HG03520 (cell line): ENCODE results near the gene CACNA2D1.
"Not testable (repeated sequence)": the region's sequence is repeated elsewhere in the genome, so short reads cannot be mapped to it uniquely, and the experiment has no call there.

Experiments used
- ATAC-seq: cut with Tn5 transposase; IDR thresholded peaks from one replicate; pipeline ENCODE4 v1.9.1; 2021; ENCODE audit warnings: mild to moderate bottlenecking, moderate library complexity; ENCODE audit not compliant: unreplicated experiment

CACNA2D1 gene

DNA sequence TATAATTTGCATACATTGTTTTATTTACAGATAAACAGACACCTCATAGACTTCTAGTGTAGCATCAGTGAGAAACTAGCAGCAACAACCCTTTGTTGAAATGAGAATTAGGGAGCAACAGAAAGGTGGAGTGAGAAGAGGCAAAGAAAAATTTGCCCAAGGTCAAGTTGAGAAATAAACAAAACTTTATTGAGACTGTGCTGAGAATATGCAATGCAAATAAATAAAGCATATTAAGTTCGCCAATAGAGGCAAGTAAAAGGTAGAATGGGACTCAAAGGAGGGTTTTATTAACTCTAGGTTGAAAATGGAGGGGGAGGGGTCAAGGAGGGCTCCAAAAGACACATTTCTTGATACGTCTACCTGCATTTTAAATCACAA, 49.7 kb downstream of the CACNA2D1 start:
- no peak for ATAC-seq

DNA sequence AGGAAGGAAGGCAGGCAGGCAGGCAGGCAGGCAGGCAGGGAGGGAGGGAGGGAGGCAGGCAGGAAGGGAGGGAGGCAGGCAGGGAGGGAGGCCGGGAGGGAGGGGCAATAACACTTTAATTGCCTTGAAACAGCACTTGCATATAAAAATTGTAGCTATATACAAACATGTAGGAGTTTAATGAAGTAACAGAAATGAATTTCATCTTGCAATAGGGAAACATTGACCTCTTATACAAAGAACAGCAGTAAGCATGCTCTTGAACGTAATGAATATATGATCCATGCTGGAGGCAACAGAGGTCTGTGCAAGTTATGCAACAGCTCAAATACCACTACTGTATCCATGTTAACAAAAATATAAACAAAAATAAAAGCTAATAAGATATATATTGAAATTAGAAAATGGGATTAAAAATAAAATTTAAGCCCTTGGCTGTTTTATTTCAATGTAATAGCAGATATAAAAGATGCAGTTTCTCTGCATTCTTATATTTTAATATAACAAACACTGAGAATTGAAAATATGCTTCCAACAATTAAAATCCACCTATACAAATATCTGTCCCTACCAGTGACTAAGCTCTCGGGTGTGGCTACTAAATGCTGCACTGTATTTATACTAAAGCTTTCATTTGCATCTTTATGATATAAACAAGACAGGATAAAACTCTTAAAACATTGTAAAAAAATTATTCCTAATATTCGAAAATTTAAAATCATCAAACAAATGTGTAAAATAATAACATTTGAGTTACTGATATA, 50.3 kb downstream of the CACNA2D1 start:
- no peak for ATAC-seq

DNA sequence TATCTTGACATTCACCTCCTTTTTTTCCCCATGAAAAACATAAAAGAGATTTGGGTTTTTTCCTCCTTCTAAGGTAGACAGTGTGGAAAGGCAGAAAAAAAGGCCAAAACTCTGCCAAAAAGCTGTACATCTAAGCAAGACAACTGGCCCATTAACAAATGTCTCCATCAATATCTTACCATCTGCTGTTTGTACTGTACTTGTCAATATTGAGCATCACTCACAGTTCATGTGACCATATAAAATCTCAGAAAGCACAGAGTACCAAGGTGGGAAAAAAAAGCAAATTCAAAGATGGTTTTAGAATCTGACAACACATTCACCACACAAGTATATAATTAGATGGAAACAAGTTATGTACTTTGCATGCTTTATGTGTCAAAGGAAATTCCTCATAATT, 52.6 kb downstream of the CACNA2D1 start:
- no peak for ATAC-seq

DNA sequence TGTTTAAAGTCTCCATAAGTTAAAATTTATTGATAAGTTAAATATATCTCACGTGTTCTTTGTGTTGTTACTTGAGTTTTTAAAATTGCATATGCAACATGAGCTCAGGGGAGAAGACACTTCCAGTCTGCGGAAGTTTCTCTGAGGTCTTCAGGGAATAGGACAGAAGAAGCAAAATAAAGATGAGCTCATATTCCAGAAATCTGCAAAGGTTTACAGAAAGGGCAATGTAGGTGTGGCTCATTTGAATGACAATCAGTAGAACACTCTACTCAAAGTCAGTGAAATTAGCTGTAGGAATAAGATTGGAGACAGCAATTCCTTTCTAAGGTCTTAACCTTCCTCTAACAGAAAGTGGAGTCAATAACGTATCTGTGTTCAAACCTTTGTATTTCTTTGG, 53.7 kb downstream of the CACNA2D1 start:
- ATAC-seq, result no peak

DNA sequence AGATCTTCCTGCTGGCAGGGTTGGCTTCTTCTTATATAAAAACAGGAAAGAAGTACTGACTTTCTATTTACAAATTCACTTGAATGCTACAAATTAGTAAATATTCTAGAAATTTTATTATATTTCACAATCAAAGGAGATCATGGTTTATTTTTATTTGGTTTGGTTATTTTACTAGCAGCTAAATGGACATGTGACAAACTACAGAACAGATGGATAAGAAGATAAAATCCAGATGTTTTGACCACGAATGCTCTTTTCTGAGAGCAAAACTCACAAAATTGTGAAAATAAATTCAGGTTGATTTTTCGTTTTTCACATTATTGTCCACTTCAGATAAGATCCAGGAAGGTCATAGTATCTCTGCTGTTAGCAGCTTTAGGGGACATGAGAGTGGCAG, 55.4 kb downstream of the CACNA2D1 start:
- ATAC-seq, result no peak

DNA sequence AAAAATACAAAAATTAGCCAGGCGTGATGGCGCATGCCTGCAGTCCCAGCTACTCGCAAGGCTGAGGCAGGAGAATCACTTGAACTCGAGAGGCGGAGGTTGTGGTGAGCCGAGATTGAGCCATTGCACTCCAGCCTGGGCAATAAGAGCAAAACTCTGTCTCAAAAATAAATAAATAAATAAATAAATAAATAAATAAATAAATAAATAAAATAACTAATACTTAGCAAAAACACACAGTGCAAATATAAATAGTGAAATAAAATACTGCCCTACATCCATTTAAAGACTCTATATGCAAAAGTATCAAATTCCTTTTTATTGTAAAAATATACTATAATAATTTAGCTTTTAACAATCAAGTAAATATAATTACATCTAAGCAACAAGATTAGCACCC, 57.0 kb downstream of the CACNA2D1 start:
- ATAC-seq, result not testable (repeated sequence)

DNA sequence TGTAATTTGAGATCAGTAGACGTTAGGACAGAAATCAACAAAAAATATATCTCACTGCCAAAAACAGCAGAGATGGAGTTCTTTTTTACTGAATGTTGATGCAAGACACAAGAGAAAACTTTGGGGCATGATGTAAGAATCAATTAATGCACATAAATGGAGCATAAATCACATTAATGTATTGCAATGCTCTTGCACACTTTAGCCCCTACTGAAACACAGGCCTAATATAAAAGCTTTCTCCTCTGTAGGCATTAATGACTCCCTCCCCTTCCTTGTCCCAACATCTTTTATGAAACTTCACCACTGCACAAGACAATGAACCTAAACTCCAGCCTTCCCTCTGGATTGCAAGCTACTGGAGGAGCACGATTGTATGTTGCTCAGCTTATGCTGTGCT, 58.8 kb downstream of the CACNA2D1 start:
- no peak for ATAC-seq

DNA sequence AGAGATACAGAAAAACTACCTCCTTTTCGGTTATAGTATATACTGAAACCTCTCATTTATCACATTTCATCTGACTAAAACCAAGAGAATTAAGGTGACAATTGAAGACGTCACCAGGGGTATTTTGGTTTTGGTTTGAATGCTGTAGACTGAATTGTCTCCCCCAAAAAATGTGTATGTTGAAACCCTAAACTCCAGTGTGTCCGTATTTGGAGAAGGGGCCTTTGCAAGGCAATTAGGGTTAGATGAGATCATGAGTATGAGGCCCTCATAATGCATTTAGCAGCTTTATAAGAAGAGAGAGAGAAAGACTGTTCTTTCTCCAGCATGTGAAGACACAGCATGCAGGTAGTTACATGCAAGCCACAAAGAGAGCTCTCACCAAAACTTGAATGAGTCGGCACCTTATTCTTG, 59.5 kb downstream of the CACNA2D1 start:
- no peak for ATAC-seq

DNA sequence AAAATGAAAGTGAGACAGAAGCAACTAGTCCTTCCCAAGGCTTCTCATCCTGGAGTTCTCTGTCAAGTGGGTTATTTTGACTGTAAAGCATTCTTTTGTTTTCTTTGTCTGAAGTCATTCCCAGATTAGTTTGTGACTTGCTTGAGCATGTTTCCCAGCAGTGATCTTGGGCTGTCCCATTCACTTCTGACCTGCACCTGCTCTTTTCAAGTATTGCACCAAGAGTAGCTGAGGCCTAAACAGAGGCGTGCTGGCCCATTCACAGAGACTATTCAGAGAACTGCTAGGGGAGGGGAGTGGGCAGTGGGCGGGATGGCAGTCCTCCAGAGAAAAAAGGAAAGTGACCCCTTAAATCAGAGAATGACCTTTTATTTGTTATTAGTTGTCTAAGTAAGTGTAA, 61.3 kb downstream of the CACNA2D1 start:
- ATAC-seq, result no peak

DNA sequence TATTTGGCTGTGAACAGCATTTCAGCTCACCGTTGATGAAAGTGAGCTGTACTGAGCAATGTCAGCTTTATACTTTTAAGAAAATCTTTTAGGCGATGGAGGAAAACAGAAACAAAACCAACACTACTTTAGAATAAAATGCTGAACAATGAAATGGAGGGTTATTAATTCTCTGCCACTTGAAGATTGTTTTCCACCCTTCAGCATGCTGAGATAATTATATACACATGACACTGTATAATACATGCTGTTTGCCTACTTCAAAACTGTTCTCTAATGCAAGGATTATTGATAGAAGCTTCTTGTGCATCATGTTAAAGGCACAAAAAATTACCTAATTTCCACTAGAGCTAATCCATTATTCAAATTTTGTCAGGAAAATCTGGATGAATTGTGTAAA, 66.8 kb downstream of the CACNA2D1 start:
- no peak for ATAC-seq

DNA sequence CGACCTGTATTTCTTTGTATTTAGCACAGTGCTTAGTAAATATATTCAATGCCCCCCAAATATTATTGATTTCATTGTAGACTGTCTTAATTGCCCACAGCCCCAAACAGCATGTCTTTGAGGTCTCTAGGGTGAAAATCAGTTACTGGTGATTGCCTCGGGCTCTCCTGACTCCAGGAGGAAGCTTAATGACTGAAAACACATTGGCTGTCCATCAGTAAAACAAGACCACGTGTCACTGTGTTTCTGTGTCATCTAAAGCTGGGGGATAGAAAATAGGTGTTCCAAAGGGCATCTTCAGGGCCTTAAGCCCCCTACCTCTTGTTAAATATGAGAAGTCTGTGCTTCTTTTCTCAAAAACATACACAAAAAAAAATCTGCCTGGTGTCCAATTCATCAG, 67.9 kb downstream of the CACNA2D1 start:
- no peak for ATAC-seq

DNA sequence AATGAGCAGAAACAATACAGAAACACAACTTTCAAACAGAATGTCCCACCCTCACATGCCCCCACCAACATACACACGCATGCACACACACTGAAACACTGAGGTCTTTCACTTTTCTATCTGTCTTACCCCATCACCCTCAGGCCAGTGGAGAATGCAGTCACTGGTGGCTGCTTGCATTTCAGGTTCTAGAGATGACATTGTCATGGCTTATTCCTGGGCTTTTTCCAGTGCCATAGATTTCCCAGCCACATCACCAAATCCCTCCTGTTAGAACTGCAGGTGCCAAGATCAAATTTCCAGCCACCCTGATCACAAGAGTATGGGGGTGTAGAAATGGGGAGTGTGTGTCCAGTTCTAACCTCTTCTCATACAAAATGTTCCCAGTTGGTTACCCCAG, 68.4 kb downstream of the CACNA2D1 start:
- ATAC-seq, result no peak

DNA sequence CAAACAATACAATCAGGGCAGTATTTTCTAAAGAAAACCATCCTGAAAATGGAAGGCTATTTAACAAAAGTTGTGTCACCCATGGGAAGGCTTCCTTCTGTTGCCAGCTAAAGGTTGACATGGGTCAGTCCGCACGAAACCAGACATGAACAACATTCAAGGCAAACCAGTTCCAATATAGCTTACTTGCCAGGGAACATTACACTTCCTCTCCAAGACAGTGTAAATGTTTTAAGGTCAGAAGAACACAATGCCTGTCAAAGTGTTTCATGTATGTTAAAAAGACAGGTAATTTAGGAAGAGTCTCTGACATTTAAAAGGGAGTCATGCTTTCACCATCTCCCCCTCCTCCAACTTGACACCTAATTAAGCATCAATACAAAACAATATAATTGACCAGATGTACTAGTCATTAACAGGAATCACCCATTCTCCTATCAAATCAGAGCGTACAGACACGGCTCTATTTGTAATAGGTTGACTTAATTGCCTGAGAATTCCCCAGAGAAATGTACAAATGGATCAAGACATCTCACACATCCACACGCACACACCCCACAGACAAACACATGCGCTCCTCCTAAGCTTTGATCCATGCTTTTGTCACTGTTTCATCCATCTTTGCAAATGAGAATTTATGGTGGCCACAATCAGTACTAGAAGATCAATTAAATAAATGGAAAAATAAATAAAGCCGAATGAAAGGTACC, 69.5 kb downstream of the CACNA2D1 start:
- no peak for ATAC-seq

DNA sequence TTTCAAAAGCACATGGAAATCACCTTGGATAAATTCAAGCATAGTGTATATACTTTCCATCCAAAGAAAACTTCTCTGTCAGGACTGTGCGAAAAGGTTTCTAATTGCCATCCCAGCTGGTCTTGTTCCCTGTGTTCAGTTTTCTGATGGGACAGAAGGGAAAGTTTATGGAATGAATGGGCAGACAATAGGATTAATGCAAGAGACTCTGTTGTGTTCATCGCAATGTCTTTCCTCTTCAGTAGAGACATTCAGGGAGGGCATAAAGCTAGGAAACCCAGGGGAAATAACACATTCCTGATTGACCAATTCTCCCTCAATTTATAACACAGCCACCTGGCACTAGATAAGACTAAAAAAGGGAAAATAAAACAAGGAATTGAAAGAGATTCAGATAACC, 78.9 kb downstream of the CACNA2D1 start:
- no peak for ATAC-seq

DNA sequence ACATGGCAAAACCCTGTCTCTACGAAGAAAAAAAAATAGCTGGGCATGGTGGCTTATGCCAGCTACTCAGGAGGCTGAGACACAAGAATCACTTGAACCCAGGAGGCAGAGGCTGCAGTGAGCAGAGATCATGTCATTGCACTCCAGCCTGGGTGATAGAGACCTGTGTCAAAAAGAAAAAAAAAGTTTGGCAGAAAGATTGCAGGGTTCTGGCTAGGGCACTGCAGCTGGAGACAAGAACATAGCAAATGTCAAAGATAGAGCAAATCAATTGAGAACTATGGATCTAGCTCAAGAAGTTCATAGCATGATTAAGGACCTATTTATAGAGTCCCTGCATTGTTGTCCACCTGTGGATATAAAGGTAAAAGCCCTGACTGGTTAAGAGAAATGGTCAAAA, 79.5 kb downstream of the CACNA2D1 start:
- ATAC-seq, result no peak

DNA sequence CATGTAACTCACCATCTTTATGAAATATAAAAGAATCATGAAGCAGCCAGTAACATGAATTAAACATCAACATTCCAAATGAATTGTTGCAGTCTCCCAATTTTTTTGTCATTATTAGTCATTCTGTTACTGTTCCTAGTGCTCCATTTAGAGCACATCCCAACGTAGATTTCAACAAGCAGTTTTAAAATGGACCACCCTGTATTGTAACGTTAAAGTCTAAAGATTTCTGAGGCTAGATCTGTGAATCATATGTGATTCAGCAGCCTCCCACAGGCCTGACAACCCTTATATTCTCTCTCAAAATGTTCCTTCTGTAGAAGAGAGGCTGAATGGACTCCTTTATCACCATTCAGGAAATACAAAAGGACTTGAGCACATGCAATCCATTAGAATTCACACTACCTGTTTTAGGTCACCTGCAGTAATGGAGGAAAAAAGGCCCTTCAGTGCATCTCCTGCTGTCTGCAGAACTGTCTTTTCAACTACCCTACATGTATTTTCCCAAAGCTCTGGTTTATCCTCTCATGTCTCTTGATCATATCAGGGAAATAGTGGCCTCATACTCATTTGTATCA, 81.4 kb downstream of the CACNA2D1 start:
- ATAC-seq, result no peak

DNA sequence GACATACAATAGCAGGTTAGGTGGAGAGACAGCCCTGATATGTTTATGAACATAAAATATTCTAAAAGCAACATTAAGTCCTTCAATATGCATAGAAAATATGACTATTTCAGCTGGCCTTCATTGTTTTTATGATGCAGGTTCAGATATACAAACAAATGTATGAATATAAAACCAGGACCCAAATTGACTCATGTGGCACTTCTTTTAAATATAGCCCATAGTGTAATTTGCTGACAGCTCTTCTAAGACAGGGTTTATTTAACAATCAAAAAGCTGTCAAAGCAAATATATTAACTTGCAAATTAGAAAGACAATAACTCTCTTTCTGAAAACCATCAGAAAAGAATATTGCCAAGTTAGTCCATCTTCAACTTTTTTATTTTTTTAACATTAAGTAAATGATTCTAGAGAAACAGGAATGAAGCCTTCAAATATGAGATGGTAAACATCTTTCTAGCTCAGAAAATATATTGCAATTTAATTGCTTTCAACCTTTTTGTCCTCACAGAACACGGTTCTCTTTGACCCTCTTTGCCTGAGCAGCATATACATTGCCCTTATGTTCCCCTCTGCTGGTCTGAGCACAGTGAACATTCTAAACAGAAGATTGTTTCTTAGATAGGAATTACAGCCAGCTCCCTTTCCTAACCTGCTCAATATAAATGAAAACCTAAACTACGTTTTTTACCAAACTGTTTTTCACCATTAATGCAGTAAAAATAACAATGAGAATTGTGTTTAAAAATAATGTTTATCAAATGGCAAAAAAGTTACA, 82.8 kb downstream of the CACNA2D1 start:
- ATAC-seq, result no peak

DNA sequence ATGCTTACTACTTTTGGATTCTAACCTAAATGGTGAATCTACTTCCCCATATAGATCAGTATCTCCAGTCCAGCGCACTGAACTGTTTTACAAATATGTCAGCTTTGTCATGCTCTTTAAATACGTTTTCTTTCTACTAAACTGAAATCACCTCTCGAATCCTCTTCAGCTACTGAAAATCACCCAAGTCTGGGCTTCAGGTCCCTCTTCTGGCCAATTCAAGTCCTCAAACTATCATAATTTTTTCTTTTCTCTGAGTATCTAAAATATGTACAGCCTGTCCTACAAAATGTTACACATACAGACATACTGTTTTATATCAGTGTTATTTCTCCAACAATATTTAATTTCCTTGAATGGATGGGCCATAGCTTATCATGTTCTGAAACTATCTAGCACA, 84.2 kb downstream of the CACNA2D1 start:
- ATAC-seq, result no peak

DNA sequence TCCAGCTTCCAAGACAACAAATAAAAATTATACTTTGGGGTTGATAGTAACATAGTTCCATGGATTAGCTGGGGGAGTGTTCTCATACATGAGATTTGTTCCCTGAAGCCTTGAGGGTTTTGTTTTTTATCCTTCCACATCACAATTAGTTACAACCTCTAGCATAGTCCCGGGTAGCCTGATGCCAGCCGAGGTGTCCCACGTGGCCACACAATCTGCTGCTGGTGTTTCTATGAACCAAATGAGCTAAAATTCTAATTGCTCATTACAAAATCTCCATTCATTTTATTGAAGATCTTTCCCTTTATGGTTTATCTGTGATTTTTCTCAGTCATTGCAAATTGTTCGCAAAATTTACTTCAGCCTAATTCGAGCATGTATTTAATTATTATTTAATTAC, 84.7 kb downstream of the CACNA2D1 start:
- ATAC-seq, result no peak

DNA sequence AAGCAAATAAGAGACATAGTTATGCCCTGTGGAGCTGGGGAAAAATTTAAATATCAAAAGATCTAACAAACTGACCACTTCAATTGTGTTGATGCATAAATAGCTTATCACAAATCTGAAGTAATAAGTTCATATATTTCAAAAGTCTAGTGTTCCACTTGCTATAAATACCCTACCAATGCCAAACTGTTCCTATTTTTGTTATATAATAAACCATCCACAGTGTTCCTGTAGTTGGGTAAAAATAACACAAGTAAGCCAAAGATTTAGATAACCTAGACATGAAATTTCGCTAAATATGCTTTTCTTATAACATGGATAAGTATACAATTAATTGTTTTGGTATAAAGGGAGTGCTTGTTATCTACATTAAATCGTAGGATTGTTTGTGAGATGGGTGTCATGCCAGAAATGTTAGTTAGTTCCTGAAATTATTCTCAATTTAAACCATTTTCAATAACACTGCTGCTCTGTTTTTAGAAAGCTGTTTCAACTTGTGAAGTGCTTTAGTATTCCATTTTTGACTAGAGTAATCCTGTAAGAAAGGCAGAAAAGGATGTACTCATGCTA, 85.5 kb downstream of the CACNA2D1 start:
- ATAC-seq, result no peak

DNA sequence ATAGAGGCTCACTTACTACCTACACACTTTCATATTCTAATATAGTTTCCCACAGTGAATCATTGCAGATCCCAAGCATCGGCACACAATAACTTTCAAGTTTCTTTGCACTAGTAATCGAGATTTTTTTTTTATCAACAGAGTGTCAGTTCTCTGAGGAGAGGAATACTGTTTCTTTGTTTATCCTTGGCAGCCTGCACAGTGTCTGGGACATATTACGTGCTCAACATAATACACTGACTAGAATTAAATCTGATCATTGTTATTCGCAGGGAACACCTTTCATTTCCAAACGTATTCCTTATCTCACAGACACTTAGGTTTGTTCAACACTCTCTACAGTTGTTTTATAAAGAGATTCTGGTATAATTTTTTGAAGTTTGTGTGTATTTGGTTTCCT, 95.3 kb downstream of the CACNA2D1 start:
- ATAC-seq, result no peak
